Muscle of back (tissue), 10 donors: ENCODE measurements around the gene SCAI. TPM values are rescaled to one million over a fixed set of nuclear protein-coding genes. Genes with fewer than 3 reads are reported as not detected.

Source experiments
- polyA plus RNA-seq, 10 donors: library from polyadenylated mRNA; unstranded; fragments of 120-200 nt; gene quantifications; one replicate each; pipeline ENCODE4 v1.2.1, GENCODE V29; 2013; ENCODE audit not compliant: insufficient read length in 10 of 10

SCAI gene
- polyA plus RNA-seq, 10 donors = 5.4 to 12.0 (median 8.9) TPM

Other genes starting within 250 kb of the SCAI start
- gene GOLGA1, start 202.4 kb downstream of the SCAI start, polyA plus RNA-seq = 10 to 100 TPM in 7 of 10 donors, 1 to 10 TPM in 3; 9.0 to 18.7 (median 11.2) TPM
- gene PPP6C, start 46.3 kb upstream of the SCAI start, polyA plus RNA-seq = 10 to 100 TPM; 29.5 to 51.0 (median 37.9) TPM
- 10 to 100 TPM; 14.4 to 23.6 (median 16.8) TPM for gene RABEPK, start 57.0 kb upstream of the SCAI start, polyA plus RNA-seq
- 100 to 1,000 TPM; 163 to 253 (median 187) TPM for gene HSPA5, start 97.8 kb upstream of the SCAI start, polyA plus RNA-seq
- 10 to 100 TPM; 15.9 to 28.5 (median 20.7) TPM for gene GAPVD1, start 118.3 kb upstream of the SCAI start, polyA plus RNA-seq